ENCODE measurements around the gene SNX27. TPM values are rescaled to one million over a fixed set of nuclear protein-coding genes. Genes with fewer than 3 reads are reported as not detected.
"Not testable (repeated sequence)": the region's sequence is repeated elsewhere in the genome, so short reads cannot be mapped to it uniquely, and the experiment has no call there.

SNX27 gene
- total RNA-seq, 2 experiments from 2014 or later, result 13.2 to 13.3 TPM

GRCh38 chr1:151668090-151668489 lies 56.2 kb downstream of the SNX27 start:
- Histone ChIP-seq H3K4me3 (ENCODE audit: low read length) (no peak overlapping the region), H3K36me3 (ENCODE audit: insufficient read depth, low read length) (peaks cover 21% of the 10 kb centered on the region), H3K4me1 (ENCODE audit: insufficient read depth, low read length) (no peaks in the 10 kb centered on the region), H3K27ac (ENCODE audit: low read depth in 1 of 2, low read length in 2 of 2) (no peak overlapping the region), H3K27me3 (ENCODE audit: control insufficient read depth in 1 of 2, insufficient read depth in 2 of 2, low read length in 2 of 2) (no peaks in the 10 kb centered on the region), H3K9me3 (ENCODE audit: control insufficient read depth in 1 of 2, insufficient read depth in 1 of 2, low read length in 2 of 2) (no peaks in the 10 kb centered on the region)
- no peak overlapping the region for H3K4me3 Mint-ChIP-seq
- ChIA-PET POLR2A (no interaction called here), CTCF (no interaction called here)
- no peaks in the 10 kb centered on the region for H3K27me3 Mint-ChIP-seq
- H3K9me3 Mint-ChIP-seq, result no peaks in the 10 kb centered on the region
- peaks cover 91% of the 10 kb centered on the region for H3K36me3 Mint-ChIP-seq (ENCODE audit: low read depth)
- ATAC-seq (ENCODE audit: poor library complexity), result no peak
- H3K4me1 Mint-ChIP-seq (ENCODE audit: low read depth), result peaks cover 13% of the 10 kb centered on the region
- intact Hi-C loops (cut with DNase I, micrococcal nuclease), result no loop called here
- DNase-seq, result no peak
- H3K27ac Mint-ChIP-seq, result no peak overlapping the region
- TF ChIP-seq CTCF (IDR thresholded peaks at IDR 0.05), result no peak

- ATAC-seq (ENCODE audit: poor library complexity); H3K4me1 ChIP-seq (ENCODE audit: insufficient read depth, low read length); intact Hi-C loops (cut with DNase I, micrococcal nuclease); H3K27ac Mint-ChIP-seq; H3K27me3 Mint-ChIP-seq; H3K4me3 Mint-ChIP-seq; H3K9me3 Mint-ChIP-seq; H3K4me3 ChIP-seq (ENCODE audit: low read length); H3K9me3 ChIP-seq (ENCODE audit: control insufficient read depth in 1 of 2, insufficient read depth in 1 of 2, low read length in 2 of 2); H3K27ac ChIP-seq (ENCODE audit: low read depth in 1 of 2, low read length in 2 of 2); POLR2A ChIA-PET; CTCF ChIA-PET; DNase-seq; H3K27me3 ChIP-seq (ENCODE audit: control insufficient read depth in 1 of 2, insufficient read depth in 2 of 2, low read length in 2 of 2): not testable (repeated sequence)
- peaks cover 29% of the 10 kb centered on the region for H3K36me3 ChIP-seq (ENCODE audit: insufficient read depth, low read length)
- peaks cover 95% of the 10 kb centered on the region for H3K36me3 Mint-ChIP-seq (ENCODE audit: low read depth)
- H3K4me1 Mint-ChIP-seq (ENCODE audit: low read depth), result peaks cover 22% of the 10 kb centered on the region
Measured at GRCh38 chr1:151670036-151670675, 58.3 kb downstream of the SNX27 start.

DNA sequence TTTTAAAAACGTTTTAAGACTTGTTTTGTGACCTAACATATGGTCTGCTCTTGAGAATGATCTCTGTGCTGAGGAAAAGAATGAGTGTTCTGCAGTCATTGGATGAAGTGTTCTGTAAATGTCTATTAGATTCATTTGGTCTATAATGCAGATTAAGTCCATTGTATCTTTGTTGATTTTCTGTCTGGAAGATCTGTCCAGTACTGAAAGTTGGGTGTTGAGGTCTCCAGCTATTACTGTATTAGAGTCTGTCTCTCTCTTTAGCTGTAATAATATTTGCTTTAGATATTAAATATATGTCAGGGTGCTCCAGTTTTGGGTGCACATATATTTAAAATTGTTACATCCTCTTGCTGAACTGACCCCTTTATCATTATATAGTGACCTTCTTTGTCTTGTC lies 61.6 kb downstream of the SNX27 start:
- intact Hi-C loops (cut with DNase I, micrococcal nuclease), result no loop called here
- POLR2A ChIA-PET, result no interaction called here
- Histone ChIP-seq H3K4me3 (ENCODE audit: low read length) (no peak overlapping the region), H3K27me3 (ENCODE audit: control insufficient read depth in 1 of 2, insufficient read depth in 2 of 2, low read length in 2 of 2) (no peaks in the 10 kb centered on the region), H3K27ac (ENCODE audit: low read depth in 1 of 2, low read length in 2 of 2) (no peak overlapping the region), H3K9me3 (ENCODE audit: control insufficient read depth in 1 of 2, insufficient read depth in 1 of 2, low read length in 2 of 2) (no peaks in the 10 kb centered on the region), H3K4me1 (ENCODE audit: insufficient read depth, low read length) (no peaks in the 10 kb centered on the region), H3K36me3 (ENCODE audit: insufficient read depth, low read length) (peaks cover 25% of the 10 kb centered on the region)
- Mint-ChIP-seq H3K9me3 (no peaks in the 10 kb centered on the region), H3K4me1 (ENCODE audit: low read depth) (peaks cover 18% of the 10 kb centered on the region), H3K36me3 (ENCODE audit: low read depth) (peaks cover 78% of the 10 kb centered on the region), H3K4me3 (no peak overlapping the region), H3K27me3 (no peaks in the 10 kb centered on the region), H3K27ac (no peak overlapping the region)
- no peak for DNase-seq
- CTCF ChIA-PET, result interaction anchor here (1.0 kb wide), 1 partner anchor 13 kb away, joined by 4 read pairs; no protein-coding TSS in a partner anchor
- TF ChIP-seq CTCF (IDR thresholded peaks at IDR 0.05), result no peak
- no peak for ATAC-seq (ENCODE audit: poor library complexity)

GRCh38 chr1:151680391-151680790 lies 68.5 kb downstream of the SNX27 start:
- Histone ChIP-seq H3K9me3 (ENCODE audit: control insufficient read depth in 1 of 2, insufficient read depth in 1 of 2, low read length in 2 of 2) (no peaks in the 10 kb centered on the region), H3K27me3 (ENCODE audit: control insufficient read depth in 1 of 2, insufficient read depth in 2 of 2, low read length in 2 of 2) (no peaks in the 10 kb centered on the region), H3K4me1 (ENCODE audit: insufficient read depth, low read length) (no peaks in the 10 kb centered on the region), H3K4me3 (ENCODE audit: low read length) (no peak overlapping the region), H3K36me3 (ENCODE audit: insufficient read depth, low read length) (peaks cover 30% of the 10 kb centered on the region), H3K27ac (ENCODE audit: low read depth in 1 of 2, low read length in 2 of 2) (no peak overlapping the region)
- Mint-ChIP-seq H3K4me1 (ENCODE audit: low read depth) (no peaks in the 10 kb centered on the region), H3K27me3 (no peaks in the 10 kb centered on the region), H3K27ac (no peak overlapping the region), H3K4me3 (no peak overlapping the region), H3K36me3 (ENCODE audit: low read depth) (peaks cover 45% of the 10 kb centered on the region), H3K9me3 (no peaks in the 10 kb centered on the region)
- POLR2A ChIA-PET, result no interaction called here
- TF ChIP-seq CTCF (IDR thresholded peaks at IDR 0.05), result no peak
- DNase-seq, result no peak
- intact Hi-C loops (cut with DNase I, micrococcal nuclease), result no loop called here
- ATAC-seq (ENCODE audit: poor library complexity), result no peak
- CTCF ChIA-PET, result no interaction called here

Data from CD4-positive, alpha-beta T cell (primary cell).